GM21447 (cell line): Measurements from ENCODE around the gene TECPR2.
A peak's percentile ranks its signal among the peaks of the same experiment; 100 is the strongest.
"Not testable (repeated sequence)": the region's sequence is repeated elsewhere in the genome, so short reads cannot be mapped to it uniquely, and the experiment has no call there.

Experiments
- ATAC-seq: cut with Tn5 transposase; IDR thresholded peaks from one replicate; pipeline ENCODE4 v1.9.1; 2021; ENCODE audit not compliant: unreplicated experiment

The TECPR2 gene

GRCh38 chr14:102523569-102524450 is 161.1 kb downstream of the TECPR2 start:
- ATAC-seq, result peak; percentile 2

- ATAC-seq, result peak; percentile 95
These were observed 161.9 kb downstream of the TECPR2 start for GRCh38 chr14:102524451-102525218.

DNA sequence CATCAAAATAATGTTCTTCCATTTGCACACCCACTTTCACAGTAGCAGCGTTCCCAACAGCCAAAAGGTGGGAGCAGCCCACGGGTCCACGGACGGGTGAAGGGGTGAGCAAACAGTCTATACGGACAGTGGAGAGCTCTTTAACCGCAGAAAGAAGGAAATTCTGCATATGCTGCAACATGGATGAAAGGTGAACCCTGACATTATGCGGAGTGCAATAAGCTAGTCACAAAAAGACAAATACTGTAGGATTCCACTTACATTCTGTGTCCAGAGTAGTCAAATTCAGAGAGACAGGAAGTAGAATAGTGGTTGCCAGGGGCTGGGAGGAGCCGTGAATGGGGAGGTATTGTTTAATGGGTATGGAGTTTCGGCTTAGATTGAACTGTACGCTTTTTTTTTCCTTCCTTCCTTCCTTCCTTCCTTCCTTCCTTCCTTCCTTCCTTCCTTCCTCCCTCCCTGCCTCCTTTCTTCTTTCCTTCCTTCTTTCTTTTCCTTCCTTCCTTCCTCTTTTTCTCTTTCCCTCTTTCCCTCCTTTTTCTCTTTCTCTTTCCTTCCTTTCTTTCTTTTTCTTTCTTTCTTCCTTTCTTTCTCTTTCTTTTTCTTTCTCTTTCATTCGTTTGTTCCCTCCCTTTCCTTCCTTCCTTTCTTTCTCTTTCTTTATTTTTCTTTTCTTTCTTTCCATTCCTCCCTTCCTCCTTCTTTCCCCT is 162.6 kb downstream of the TECPR2 start:
- peak; percentile 25 for ATAC-seq

DNA sequence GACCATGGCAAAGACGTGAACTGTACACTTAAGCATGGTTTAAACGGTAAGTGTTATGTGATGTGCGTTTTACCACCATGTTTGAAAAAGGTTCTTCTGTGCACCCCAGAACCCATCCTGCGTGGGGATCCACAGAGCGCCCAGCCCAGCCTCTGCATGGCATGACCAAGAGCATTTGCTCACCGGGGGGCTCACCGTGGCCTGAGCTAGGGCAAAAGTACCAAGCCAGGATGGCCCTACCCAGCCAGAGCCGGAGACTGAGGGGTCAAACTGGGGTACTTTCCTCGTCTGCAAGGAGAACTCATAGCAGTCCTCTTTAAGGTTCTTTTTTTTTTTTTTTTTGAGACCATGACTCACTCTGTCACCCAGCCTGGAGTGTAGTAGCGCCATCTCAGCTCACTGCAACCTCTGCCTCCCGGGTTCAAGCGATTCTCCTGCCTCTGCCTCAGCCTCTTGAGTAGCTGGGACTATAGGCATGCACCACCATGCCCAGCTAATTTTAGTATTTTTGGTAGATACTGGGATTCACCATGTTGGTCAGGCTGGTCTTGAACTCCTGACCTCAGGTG is 163.3 kb downstream of the TECPR2 start:
- no peak for ATAC-seq

DNA sequence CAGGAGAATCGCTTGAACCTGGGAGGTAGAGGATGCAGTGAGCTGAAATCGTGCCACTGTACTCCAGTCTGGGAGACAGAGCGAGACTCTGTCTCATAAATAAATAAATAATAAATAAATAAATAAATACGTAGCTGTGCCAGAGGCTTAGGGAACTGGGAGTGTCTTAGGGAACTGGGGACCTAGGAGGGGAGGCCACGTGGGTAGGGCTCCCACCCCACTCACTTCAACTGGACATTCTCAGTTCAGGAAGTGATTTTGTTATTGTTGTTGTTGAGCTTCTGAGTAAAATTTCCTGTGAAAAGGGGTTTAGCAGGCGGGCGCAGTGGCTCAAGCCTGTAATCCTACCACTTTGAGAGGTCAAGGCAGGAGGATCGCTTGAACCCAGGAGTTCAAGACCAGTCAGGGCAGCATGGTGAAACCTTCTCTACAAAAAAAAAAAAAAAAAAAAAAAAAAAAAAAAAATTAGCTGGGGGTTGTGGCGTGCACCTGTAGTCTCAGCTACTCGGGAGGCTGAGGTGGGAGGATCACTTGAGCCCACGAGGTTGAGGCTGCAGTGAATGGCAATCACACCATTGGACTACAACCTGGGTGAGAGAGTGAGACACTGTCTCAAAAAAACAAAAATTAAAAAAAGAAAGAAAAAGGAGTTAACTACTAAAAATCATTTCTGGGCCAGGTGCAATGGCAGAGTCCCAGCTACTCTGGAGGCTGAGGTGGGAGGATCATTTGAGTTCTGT is 165.9 kb downstream of the TECPR2 start:
- ATAC-seq, result no peak

DNA sequence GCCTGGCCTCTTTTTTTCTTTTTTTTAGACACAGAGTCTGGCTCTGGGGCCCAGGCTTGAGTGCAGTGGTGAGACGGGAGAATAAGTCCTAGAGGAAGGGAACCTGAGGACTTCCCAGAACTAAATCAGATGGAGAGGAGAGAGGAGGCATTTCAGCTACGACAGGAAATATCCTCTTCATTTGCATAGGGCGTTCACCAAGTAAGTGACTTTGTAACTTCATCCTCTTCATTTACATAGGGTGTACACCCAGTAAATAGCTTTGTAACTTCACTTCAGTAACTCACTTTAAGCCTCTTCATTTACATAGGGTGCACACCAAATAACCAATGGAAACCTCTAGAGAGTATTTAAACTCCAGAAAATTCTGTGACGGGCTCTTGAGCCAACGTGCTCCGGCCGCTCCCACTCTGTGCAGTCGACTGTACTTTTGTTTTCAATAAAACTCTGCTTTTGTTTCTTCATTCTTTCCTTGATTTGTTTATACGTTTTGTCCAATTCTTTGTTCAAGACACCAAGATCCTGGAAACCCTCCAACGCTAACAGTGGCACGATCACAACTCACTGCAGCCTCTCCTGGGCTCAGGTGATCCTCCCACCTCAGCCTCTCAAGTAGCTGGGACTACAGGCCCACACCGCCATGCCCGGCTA is 168.2 kb downstream of the TECPR2 start:
- no peak for ATAC-seq

DNA sequence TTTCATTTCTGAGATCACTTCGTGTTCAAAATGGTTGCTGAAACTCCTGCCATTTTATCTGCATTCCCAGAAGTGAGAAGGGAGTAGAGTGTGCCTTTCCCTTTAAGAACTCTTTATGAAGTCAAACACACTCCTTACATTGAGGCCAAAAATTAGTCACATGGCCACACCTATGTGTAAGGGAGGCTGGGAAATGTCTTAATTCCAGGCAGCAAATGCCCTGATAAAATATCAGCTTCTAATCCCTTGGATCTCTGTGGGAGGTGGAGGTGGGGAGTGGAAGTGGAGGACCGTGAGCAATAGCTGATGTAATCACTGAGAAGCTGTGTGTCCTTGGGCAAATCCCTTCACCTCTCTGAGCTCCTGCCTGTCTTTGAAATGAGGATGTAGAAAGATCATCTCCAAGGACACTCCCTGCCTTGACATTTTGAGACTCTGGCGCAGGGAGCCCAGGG is 169.5 kb downstream of the TECPR2 start:
- no peak for ATAC-seq

GRCh38 chr14:102537981-102538601 is 175.3 kb downstream of the TECPR2 start:
- no peak for ATAC-seq

DNA sequence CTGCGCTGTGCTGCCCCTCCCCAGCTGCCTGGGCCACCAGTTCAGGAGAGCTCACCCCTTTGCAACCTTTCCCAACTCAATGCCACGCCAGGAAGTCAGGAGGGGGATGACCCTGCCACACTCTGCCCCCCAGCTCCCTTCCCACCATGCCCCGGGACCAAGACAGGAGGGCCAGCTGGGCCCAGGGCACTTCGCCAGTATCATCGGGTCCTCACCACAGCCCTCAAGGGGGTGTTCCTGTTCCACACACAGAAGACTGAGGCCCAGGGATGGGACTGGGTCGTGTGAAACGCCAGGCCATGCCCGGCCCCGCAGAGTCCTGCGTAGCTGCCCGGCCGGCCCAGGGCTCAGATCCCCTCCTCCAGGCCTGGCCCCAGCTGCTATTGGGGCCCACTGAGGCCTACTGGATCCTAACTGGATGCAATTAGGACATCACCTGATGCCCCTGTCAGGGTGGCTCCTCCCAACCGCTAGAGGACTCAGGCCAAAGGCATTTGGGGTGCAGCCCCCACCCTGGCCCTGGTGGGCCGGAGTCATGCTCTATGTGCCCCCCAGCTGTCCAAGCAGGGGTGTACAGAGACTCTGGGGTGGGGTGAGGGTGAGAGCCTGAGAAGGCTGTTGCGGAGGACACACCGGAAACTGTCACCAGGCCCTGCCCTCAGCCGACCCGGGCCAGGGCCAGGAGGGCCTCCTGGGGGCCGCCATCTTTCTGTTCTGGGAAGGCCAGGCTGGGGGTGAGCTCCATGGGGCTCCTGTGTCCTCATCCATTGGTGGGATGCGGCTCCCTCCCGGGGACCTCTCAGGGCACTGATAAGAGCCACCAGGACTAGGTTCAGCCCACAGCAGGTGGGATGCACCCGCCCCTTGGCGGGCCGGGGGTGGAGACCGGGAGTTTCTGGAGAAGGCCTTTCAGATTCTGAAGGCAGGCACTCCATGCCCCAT is 176.1 kb downstream of the TECPR2 start:
- no peak for ATAC-seq

DNA sequence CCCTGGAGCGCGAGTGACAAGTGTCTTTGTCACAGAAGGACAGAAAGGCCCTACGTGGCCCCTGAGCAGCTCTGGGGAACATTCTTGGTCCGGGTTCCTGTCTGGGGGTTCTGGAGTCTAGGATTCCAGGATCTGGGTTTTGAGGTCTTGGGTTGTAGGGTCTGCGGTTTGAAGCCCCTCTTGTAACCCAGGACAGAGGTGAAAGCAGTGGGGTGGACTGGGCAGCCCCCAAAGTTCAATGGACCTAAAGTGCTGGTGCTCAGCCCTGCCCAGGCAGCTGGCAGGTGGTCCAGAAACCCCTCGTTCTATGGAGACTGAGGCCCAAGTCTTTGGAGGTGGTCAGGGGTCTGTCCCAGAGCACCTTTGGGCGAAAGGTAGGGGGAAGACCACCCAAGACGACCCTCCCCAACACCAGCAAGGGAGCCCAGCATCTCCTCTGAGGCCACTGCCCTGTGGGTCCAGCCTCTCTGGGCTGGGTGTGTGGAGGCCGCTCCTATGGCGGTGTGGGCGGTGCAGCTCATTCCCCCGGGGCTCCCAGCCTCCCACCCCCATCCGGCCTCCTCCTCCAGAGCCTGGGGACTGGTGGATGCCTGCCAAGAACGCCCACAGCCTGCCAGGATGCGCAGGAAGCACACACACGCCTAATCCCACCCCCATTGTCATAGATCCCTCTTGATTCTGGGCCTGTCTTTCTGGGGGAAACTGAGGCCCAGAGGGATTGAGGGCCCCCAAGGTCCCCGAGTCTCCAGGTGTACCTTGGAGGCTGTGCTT is 177.0 kb downstream of the TECPR2 start:
- no peak for ATAC-seq

DNA sequence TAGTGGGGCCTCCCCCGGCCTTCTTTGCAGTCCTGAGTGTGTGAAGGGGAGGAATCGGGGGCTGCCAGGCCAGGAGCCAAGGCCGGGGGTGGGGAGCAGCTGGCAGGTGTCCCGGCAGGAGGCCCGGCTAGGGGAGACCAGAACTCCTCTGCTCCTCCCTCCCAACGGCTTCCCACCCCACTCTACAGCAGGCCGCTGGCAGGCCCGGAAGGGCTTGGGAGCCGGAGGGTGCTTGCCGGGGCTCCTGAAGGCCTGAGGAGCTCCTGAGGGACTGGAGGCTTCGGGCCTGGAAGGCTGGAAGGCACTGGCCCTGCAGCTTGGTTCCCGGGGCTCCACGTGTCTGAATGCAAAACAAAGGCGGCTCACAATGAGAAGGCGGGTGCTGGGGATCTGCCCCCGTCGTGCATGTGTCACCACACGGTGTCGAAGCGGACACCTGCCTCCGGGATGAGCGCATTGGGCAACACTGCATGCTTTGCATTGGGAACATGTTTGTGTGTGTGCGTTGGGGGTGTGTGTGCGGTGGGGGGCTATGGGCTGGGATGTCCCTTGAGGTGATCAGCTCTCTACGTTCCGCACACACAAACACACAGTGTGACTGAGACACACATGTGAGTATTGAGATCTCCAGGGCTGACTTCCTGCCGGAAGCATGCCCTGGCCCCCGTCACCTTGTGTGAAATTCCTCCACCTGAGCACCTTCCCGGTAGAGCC is 177.7 kb downstream of the TECPR2 start:
- ATAC-seq, result no peak

- not testable (repeated sequence) for ATAC-seq
These were observed 178.3 kb downstream of the TECPR2 start for GRCh38 chr14:102541029-102541491.

GRCh38 chr14:102541771-102542170 is 179.0 kb downstream of the TECPR2 start:
- ATAC-seq, result no peak

DNA sequence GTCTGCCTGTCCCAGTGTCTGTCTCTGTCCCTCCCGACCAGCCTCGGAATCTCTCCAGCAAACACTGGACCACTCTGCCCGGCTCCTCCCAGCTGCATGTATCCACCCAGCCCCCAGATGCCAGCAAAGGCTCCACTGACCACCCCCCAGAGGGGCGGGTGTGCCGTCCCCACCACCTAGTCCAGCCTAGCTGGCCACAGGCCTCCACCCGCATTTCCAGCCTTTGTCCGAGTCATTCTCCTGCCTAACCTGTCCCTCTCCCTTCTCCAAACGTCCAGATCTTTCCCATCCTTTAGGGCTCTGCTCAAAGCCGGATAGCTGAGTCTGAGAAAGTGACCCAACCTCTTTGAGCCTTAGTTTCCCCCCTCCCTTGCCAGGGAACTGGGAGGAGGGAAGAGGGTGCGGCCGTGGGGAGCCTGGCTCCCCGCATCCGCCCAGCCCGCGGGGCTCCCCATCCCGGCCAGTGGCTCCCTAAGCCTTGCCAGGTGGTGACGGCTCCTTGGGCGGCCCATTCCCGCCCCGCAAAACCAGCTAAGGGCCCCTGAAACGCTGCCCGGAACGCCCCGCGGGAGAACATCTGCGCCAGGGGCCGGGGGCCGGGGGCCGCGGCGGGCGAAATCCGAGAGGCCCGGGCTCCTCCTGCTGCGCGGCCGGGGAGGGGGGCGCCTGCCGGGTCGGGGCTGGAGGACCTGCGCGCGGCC is 181.5 kb downstream of the TECPR2 start:
- no peak for ATAC-seq

- no peak for ATAC-seq
These were observed 182.2 kb downstream of the TECPR2 start for GRCh38 chr14:102544747-102545460.
